HEK293 (cell line): Measurements from ENCODE around the gene ZCCHC24.

ENCODE experiments used
- CTCF ChIA-PET: fragments of 350-600 bp; formaldehyde crosslinking; extraction: SDS; loops from one replicate; lab custom pipeline; 2021; ENCODE audit warnings: antibody characterized with exemption; lab: Yijun Ruan, JAX
- POLR2A ChIA-PET: fragments of 300-600 bp; formaldehyde crosslinking; extraction: SDS; loops from one replicate; lab custom pipeline; 2020; ENCODE audit warnings: antibody characterized with exemption, inconsistent platforms; lab: Yijun Ruan, JAX
- H3K27ac ChIP-seq: fragments of 200-500 bp; sonication (Bioruptor generic); 2 replicates; pipeline ENCODE4 v1.5.1; 2014; ENCODE audit warnings: low read depth, low read length, control low read depth, inconsistent platforms; ENCODE audit errors: extremely low read depth
- H3K36me3 ChIP-seq, 2 experiments: fragments of 200-500 bp in 1 of 2; sonication (Bioruptor generic) in 1 of 2; 1 replicate in 1 of 2; 2 replicates in 1 of 2; pipeline ENCODE4 v1.5.1; 2014 to 2017; ENCODE audit warnings: inconsistent platforms in 2 of 2, low read length in 2 of 2; ENCODE audit not compliant: control insufficient read depth in 2 of 2, insufficient read depth in 1 of 2
- H3K4me1 ChIP-seq: fragments of 200-500 bp; sonication (Bioruptor generic); 2 replicates; pipeline ENCODE4 v1.5.1; 2014; ENCODE audit warnings: mild to moderate bottlenecking, low read length, inconsistent platforms; ENCODE audit not compliant: control insufficient read depth, insufficient read depth
- H3K4me3 ChIP-seq: 2 replicates; pipeline ENCODE4 v1.5.1; 2011; ENCODE audit warnings: low read depth, mild to moderate bottlenecking, control low read depth, low read length, moderate library complexity
- H3K9me3 ChIP-seq: fragments of 200-500 bp; sonication (Bioruptor generic); 2 replicates; pipeline ENCODE4 v1.5.1; 2014; ENCODE audit warnings: low read depth, low read length, inconsistent platforms; ENCODE audit not compliant: control insufficient read depth, insufficient read depth
- GLI4 ChIP-seq: fragments of 450-650 bp; formaldehyde crosslinking; IDR thresholded peaks from 2 replicates; pipeline ENCODE4 v1.5.1; 2016; ENCODE audit warnings: missing biosample characterization, missing genetic modification characterization
- GLIS1 ChIP-seq: fragments of 450-650 bp; formaldehyde crosslinking; IDR thresholded peaks from 2 replicates; pipeline ENCODE4 v1.5.1; 2016; ENCODE audit warnings: missing biosample characterization, missing genetic modification characterization
- KLF1 ChIP-seq: fragments of 450-650 bp; formaldehyde crosslinking; IDR thresholded peaks from 2 replicates; pipeline ENCODE4 v1.5.1; 2016; ENCODE audit warnings: missing biosample characterization, missing genetic modification characterization
- KLF8 ChIP-seq: fragments of 450-650 bp; formaldehyde crosslinking; IDR thresholded peaks from 2 replicates; pipeline ENCODE4 v1.5.1; 2016; ENCODE audit warnings: missing biosample characterization, missing genetic modification characterization
- SP7 ChIP-seq: fragments of 450-650 bp; formaldehyde crosslinking; IDR thresholded peaks from 2 replicates; pipeline ENCODE4 v1.5.1; 2016; ENCODE audit warnings: missing biosample characterization, missing genetic modification characterization
- TCF7L2 ChIP-seq: IDR thresholded peaks from 2 replicates; pipeline ENCODE4 v1.6.1; 2011; ENCODE audit warnings: low read depth, mild to moderate bottlenecking, inconsistent platforms, low read length, moderate library complexity, borderline replicate concordance
- ZBTB1 ChIP-seq: fragments of 450-650 bp; formaldehyde crosslinking; IDR thresholded peaks from 2 replicates; pipeline ENCODE4 v1.5.1; 2016; ENCODE audit warnings: missing biosample characterization, missing genetic modification characterization
- ZFP37 ChIP-seq: fragments of 450-650 bp; formaldehyde crosslinking; IDR thresholded peaks from 2 replicates; pipeline ENCODE4 v1.5.1; 2016; ENCODE audit warnings: missing biosample characterization, missing genetic modification characterization
- ZIC2 ChIP-seq: fragments of 450-650 bp; formaldehyde crosslinking; IDR thresholded peaks from 2 replicates; pipeline ENCODE4 v1.5.1; 2016; ENCODE audit warnings: missing biosample characterization, missing genetic modification characterization
- ZNF133 ChIP-seq: fragments of 450-650 bp; formaldehyde crosslinking; IDR thresholded peaks from 2 replicates; pipeline ENCODE4 v1.5.1; 2016; ENCODE audit warnings: missing biosample characterization, missing genetic modification characterization
- ZNF155 ChIP-seq: fragments of 450-650 bp; formaldehyde crosslinking; IDR thresholded peaks from 2 replicates; pipeline ENCODE4 v1.5.1; 2016; ENCODE audit warnings: missing biosample characterization, missing genetic modification characterization
- ZNF16 ChIP-seq: fragments of 450-650 bp; formaldehyde crosslinking; IDR thresholded peaks from 2 replicates; pipeline ENCODE4 v1.5.1; 2016; ENCODE audit warnings: low read depth, missing biosample characterization, missing genetic modification characterization
- ZNF2 ChIP-seq: fragments of 450-650 bp; formaldehyde crosslinking; IDR thresholded peaks from 2 replicates; pipeline ENCODE4 v1.5.1; 2016; ENCODE audit warnings: missing biosample characterization, missing genetic modification characterization
- ZNF223 ChIP-seq: fragments of 450-650 bp; formaldehyde crosslinking; IDR thresholded peaks from 2 replicates; pipeline ENCODE4 v1.5.1; 2016; ENCODE audit warnings: missing biosample characterization, missing genetic modification characterization
- ZNF311 ChIP-seq: fragments of 450-650 bp; formaldehyde crosslinking; IDR thresholded peaks from 2 replicates; pipeline ENCODE4 v1.5.1; 2017; ENCODE audit warnings: missing biosample characterization, missing genetic modification characterization, borderline replicate concordance
- ZNF324 ChIP-seq: fragments of 450-650 bp; formaldehyde crosslinking; IDR thresholded peaks from 2 replicates; pipeline ENCODE4 v1.5.1; 2016; ENCODE audit warnings: missing biosample characterization, missing genetic modification characterization
- ZNF571 ChIP-seq: fragments of 450-650 bp; formaldehyde crosslinking; IDR thresholded peaks from 2 replicates; pipeline ENCODE4 v1.5.0; 2017; ENCODE audit warnings: missing biosample characterization, missing genetic modification characterization
- ZNF654 ChIP-seq: fragments of 450-650 bp; formaldehyde crosslinking; IDR thresholded peaks from 2 replicates; pipeline ENCODE4 v1.5.1; 2016; ENCODE audit warnings: low read depth, missing biosample characterization, missing genetic modification characterization
- TF ChIP-seq, protein P1 (sequence below): fragments of 450-650 bp; formaldehyde crosslinking; conservative IDR thresholded peaks from 2 replicates; pipeline ENCODE4 v1.5.1; 2016; ENCODE audit warnings: low read depth, missing biosample characterization, missing genetic modification characterization
- TF ChIP-seq, protein P2 (sequence below): fragments of 450-650 bp; formaldehyde crosslinking; IDR thresholded peaks from 2 replicates; pipeline ENCODE4 v1.5.1; 2017; ENCODE audit warnings: missing biosample characterization, missing genetic modification characterization
- TF ChIP-seq, protein P3 (sequence below): fragments of 450-650 bp; formaldehyde crosslinking; IDR thresholded peaks from 2 replicates; pipeline ENCODE4 v1.5.1; 2016; ENCODE audit warnings: missing biosample characterization, missing genetic modification characterization
- TF ChIP-seq, protein P4 (sequence below): fragments of 450-650 bp; formaldehyde crosslinking; IDR thresholded peaks from 2 replicates; pipeline ENCODE4 v1.5.1; 2016; ENCODE audit warnings: missing biosample characterization, missing genetic modification characterization
- TF ChIP-seq, protein P5 (sequence below): fragments of 450-650 bp; formaldehyde crosslinking; IDR thresholded peaks from 2 replicates; pipeline ENCODE4 v1.5.1; 2016; ENCODE audit warnings: missing biosample characterization, missing genetic modification characterization

The ZCCHC24 gene

DNA sequence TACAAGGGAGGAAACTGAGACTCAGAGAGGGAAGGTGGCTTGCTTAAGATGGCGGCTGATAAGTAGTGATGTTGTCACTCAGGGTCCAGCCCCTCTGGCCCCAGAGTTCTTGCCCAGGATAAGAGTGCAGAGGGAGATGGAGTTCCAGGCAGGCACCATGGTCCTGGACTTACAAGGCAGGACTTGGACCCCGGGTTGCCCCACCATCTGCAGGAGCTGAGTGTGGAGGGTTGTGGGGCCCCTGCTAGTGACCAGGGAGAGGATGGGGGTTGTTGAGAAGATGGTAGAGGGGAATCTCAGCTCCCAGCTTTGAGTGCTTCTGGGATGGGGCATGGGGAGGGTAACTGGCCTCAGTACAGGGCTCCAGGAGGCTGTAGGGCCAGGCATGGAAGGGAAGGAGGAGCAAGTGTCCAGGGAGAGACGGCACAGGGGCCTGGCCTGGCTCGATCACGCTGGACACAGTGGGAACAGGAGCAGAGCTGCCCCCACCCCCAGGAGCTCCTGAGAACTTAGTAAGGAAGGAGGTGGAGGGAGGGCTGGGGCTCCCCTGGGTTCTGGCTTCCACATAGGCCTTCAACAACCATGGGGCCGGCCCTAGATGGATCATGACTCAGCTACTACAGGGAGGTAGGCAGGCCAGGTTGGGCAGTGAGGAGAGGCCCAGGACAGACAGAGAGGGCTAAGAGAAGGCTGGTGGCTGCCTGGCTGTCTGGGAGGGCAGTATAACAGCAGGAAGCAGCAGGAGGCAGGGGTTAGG, 69.9 kb downstream of the ZCCHC24 start:
- TF ChIP-seq GLI4 (no peak), GLIS1 (peak; percentile 78), ZIC2 (peak; percentile 60), ZNF133 (no peak)
- no peaks in the 10 kb centered on the region for H3K36me3 ChIP-seq
- H3K27ac ChIP-seq = no peak overlapping the region
- no peaks in the 10 kb centered on the region for H3K9me3 ChIP-seq
- ChIA-PET CTCF (interaction anchor here (0.5 to 5.2 kb wide), 14 partner anchors 25 to 692 kb away, joined by 3 to 85 read pairs (median 4); no protein-coding TSS in a partner anchor), POLR2A (no interaction called here)
- H3K4me1 ChIP-seq = no peaks in the 10 kb centered on the region
- no peak overlapping the region for H3K4me3 ChIP-seq

DNA sequence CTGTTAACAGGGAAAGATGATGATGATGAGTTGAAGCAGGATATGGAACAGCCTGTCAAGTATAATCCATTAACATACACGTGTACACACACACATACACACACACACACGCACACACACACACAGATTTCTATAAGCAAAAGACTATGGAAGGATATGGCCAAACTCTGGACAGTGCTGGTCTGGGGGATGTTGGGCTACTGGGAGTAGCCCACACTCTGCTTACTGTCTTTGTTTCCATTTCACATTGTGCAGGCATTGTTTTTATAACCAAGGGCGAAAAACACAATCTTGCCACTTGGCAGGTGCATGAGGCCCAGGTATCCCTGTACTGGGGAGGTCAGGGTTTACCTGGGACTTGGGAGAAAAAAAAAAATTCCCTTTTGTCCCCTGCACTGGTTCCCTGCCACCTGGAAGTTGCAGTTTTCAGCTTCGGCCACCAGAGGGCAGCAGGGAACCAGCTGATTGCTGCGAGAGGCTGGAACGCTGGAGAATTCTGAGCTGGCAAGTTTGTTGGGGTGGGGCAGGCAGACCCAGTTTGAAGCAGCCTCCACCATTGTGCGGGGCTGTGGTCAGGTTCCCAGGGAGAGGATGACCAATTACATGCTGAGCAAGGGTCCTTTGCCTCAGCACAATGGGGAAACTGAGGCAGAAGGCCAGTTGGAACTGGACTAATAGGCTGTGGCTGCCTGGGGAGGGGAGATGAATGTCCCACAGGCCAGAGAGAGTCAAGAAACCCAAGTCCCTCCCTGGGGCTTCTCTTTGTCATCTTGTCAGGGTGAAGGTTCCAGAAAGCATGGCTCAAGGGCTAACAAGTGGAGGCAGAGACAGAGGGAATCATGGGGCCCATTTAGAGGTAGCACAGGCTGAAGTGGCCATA, 70.9 kb downstream of the ZCCHC24 start:
- POLR2A ChIA-PET = interaction anchor here (0.7 to 1.1 kb wide), 3 partner anchors 25 to 113 kb away, joined by 3 read pairs; no protein-coding TSS in a partner anchor
- Histone ChIP-seq H3K4me1 (no peaks in the 10 kb centered on the region), H3K9me3 (no peaks in the 10 kb centered on the region), H3K27ac (no peak overlapping the region), H3K36me3 (no peaks in the 10 kb centered on the region), H3K4me3 (no peak overlapping the region)
- CTCF ChIA-PET = interaction anchor here (0.6 to 5.2 kb wide), 46 partner anchors 8 to 782 kb away, joined by 3 to 85 read pairs (median 5); no protein-coding TSS in a partner anchor
- TF ChIP-seq ZNF2 (tag by site-specific recombination) (peak; percentile 33; the same call in 1 of the 2 replicates), ZNF155 (tag by site-specific recombination) (no peak), SP7 (peak; percentile 36; the same call in 1 of the 2 replicates), ZNF16 (tag by site-specific recombination) (no peak), ZFP37 (tag by site-specific recombination) (0 out of 2 replicates have a peak, but pooled peaks have one; percentile 39), TCF7L2 (no peak), ZNF133 (no peak), KLF1 (tag by site-specific recombination) (peak; percentile 29; the same call in 1 of the 2 replicates), ZNF324 (tag by site-specific recombination) (no peak), ZNF654 (tag by site-specific recombination) (peak; percentile 92), ZBTB1 (tag by site-specific recombination) (no peak), KLF8 (peak; percentile 34; the same call in 1 of the 2 replicates), ZNF223 (tag by site-specific recombination) (0 out of 2 replicates have a peak, but pooled peaks have one; percentile 15), ZNF571 (tag by site-specific recombination) (no peak), ZNF311 (tag by site-specific recombination) (no peak), GLIS1 (peak; percentile 38; the same call in 1 of the 2 replicates)
- TF ChIP-seq, protein P1, sequence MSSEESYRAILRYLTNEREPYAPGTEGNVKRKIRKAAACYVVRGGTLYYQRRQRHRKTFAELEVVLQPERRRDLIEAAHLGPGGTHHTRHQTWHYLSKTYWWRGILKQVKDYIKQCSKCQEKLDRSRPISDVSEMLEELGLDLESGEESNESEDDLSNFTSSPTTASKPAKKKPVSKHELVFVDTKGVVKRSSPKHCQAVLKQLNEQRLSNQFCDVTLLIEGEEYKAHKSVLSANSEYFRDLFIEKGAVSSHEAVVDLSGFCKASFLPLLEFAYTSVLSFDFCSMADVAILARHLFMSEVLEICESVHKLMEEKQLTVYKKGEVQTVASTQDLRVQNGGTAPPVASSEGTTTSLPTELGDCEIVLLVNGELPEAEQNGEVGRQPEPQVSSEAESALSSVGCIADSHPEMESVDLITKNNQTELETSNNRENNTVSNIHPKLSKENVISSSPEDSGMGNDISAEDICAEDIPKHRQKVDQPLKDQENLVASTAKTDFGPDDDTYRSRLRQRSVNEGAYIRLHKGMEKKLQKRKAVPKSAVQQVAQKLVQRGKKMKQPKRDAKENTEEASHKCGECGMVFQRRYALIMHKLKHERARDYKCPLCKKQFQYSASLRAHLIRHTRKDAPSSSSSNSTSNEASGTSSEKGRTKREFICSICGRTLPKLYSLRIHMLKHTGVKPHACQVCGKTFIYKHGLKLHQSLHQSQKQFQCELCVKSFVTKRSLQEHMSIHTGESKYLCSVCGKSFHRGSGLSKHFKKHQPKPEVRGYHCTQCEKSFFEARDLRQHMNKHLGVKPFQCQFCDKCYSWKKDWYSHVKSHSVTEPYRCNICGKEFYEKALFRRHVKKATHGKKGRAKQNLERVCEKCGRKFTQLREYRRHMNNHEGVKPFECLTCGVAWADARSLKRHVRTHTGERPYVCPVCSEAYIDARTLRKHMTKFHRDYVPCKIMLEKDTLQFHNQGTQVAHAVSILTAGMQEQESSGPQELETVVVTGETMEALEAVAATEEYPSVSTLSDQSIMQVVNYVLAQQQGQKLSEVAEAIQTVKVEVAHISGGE = no peak
- TF ChIP-seq, protein P2, sequence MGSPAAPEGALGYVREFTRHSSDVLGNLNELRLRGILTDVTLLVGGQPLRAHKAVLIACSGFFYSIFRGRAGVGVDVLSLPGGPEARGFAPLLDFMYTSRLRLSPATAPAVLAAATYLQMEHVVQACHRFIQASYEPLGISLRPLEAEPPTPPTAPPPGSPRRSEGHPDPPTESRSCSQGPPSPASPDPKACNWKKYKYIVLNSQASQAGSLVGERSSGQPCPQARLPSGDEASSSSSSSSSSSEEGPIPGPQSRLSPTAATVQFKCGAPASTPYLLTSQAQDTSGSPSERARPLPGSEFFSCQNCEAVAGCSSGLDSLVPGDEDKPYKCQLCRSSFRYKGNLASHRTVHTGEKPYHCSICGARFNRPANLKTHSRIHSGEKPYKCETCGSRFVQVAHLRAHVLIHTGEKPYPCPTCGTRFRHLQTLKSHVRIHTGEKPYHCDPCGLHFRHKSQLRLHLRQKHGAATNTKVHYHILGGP (tag by site-specific recombination) = no peak
- TF ChIP-seq, protein P3, sequence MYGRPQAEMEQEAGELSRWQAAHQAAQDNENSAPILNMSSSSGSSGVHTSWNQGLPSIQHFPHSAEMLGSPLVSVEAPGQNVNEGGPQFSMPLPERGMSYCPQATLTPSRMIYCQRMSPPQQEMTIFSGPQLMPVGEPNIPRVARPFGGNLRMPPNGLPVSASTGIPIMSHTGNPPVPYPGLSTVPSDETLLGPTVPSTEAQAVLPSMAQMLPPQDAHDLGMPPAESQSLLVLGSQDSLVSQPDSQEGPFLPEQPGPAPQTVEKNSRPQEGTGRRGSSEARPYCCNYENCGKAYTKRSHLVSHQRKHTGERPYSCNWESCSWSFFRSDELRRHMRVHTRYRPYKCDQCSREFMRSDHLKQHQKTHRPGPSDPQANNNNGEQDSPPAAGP (tag by site-specific recombination) = 0 out of 2 replicates have a peak, but pooled peaks have one; percentile 24
- TF ChIP-seq, protein P4, sequence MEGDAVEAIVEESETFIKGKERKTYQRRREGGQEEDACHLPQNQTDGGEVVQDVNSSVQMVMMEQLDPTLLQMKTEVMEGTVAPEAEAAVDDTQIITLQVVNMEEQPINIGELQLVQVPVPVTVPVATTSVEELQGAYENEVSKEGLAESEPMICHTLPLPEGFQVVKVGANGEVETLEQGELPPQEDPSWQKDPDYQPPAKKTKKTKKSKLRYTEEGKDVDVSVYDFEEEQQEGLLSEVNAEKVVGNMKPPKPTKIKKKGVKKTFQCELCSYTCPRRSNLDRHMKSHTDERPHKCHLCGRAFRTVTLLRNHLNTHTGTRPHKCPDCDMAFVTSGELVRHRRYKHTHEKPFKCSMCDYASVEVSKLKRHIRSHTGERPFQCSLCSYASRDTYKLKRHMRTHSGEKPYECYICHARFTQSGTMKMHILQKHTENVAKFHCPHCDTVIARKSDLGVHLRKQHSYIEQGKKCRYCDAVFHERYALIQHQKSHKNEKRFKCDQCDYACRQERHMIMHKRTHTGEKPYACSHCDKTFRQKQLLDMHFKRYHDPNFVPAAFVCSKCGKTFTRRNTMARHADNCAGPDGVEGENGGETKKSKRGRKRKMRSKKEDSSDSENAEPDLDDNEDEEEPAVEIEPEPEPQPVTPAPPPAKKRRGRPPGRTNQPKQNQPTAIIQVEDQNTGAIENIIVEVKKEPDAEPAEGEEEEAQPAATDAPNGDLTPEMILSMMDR (tag by site-specific recombination) = peak; percentile 87
- TF ChIP-seq, protein P5, sequence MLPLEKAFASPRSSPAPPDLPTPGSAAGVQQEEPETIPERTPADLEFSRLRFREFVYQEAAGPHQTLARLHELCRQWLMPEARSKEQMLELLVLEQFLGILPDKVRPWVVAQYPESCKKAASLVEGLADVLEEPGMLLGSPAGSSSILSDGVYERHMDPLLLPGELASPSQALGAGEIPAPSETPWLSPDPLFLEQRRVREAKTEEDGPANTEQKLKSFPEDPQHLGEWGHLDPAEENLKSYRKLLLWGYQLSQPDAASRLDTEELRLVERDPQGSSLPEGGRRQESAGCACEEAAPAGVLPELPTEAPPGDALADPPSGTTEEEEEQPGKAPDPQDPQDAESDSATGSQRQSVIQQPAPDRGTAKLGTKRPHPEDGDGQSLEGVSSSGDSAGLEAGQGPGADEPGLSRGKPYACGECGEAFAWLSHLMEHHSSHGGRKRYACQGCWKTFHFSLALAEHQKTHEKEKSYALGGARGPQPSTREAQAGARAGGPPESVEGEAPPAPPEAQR (tag by site-specific recombination) = no peak
